Non-pigmented ciliary epithelial cell (primary cell): Measurements from ENCODE around the gene CNST.
"Not testable (repeated sequence)": the region's sequence is repeated elsewhere in the genome, so short reads cannot be mapped to it uniquely, and the experiment has no call there.

Experiments used
- DNase-seq: peaks from one replicate; pipeline ENCODE4 v3.0.0-alpha.2; 2010; ENCODE audit warnings: low read depth

Gene CNST

GRCh38 chr1:246558041-246558440, 8.2 kb upstream of the CNST start:
- no peak for DNase-seq

- DNase-seq: no peak
Measured at GRCh38 chr1:246559310-246559709, 6.9 kb upstream of the CNST start.

GRCh38 chr1:246560833-246561232, 5.4 kb upstream of the CNST start:
- DNase-seq: not testable (repeated sequence)

- no peak for DNase-seq
Measured at GRCh38 chr1:246564839-246565750, 1.2 kb upstream of the CNST start.

GRCh38 chr1:246565751-246566127, 517 bp upstream of the CNST start:
- DNase-seq: no peak

GRCh38 chr1:246566813-246567645, 773 bp downstream of the CNST start:
- no peak for DNase-seq

GRCh38 chr1:246567646-246568235, 1.5 kb downstream of the CNST start:
- no peak for DNase-seq

- DNase-seq: no peak
Measured at GRCh38 chr1:246569248-246570238, 3.3 kb downstream of the CNST start.

GRCh38 chr1:246571309-246571708, 5.1 kb downstream of the CNST start:
- not testable (repeated sequence) for DNase-seq

GRCh38 chr1:246571953-246572352, 5.7 kb downstream of the CNST start:
- no peak for DNase-seq

- no peak for DNase-seq
Measured at GRCh38 chr1:246572785-246573184, 6.5 kb downstream of the CNST start.

GRCh38 chr1:246573491-246573890, 7.2 kb downstream of the CNST start:
- DNase-seq: no peak

- DNase-seq: no peak
Measured at GRCh38 chr1:246576709-246577032, 10.4 kb downstream of the CNST start.

- DNase-seq: no peak
Measured at GRCh38 chr1:246577082-246577719, 10.9 kb downstream of the CNST start.

- no peak for DNase-seq
Measured at GRCh38 chr1:246577720-246578106, 11.5 kb downstream of the CNST start.

GRCh38 chr1:246579818-246580217, 13.6 kb downstream of the CNST start:
- DNase-seq: no peak

- DNase-seq: no peak
Measured at GRCh38 chr1:246580497-246581370, 14.5 kb downstream of the CNST start.

GRCh38 chr1:246582301-246583055, 16.2 kb downstream of the CNST start:
- no peak for DNase-seq

GRCh38 chr1:246583056-246583440, 16.8 kb downstream of the CNST start:
- DNase-seq: no peak
